Measurements from ENCODE around the gene PPP2R5C.

GRCh38 chr14:101810897-101811621, 49.5 kb downstream of the PPP2R5C start:
- TF ChIP-seq EZH2 (IDR thresholded peaks at IDR 0.05): no peak
- no peak for TF ChIP-seq POLR2AphosphoS5 (IDR thresholded peaks at IDR 0.05; ENCODE audit: borderline replicate concordance, low read depth, low read length)

All from SK-N-MC (cell line).